Right ventricle myocardium superior (tissue), 1 donor: ENCODE data around the gene FOXO1. TPM values are rescaled to one million over a fixed set of nuclear protein-coding genes. Genes with fewer than 3 reads are reported as not detected.

Experiments used
- ATAC-seq: fragments of 200-7000 bp; cut with Tn5 transposase; one replicate; pipeline ENCODE4 v1.9.1; 2020; ENCODE audit warnings: mild to moderate bottlenecking; ENCODE audit not compliant: poor library complexity
- DNase-seq: peaks from one replicate; pipeline ENCODE4 v3.0.0-alpha.2; 2020
- intact Hi-C: fragments of 100-400 bp; cut with DNase I; formaldehyde crosslinking; loops from one replicate; pipeline ENCODE4 v1.11.2; 2022
- total RNA-seq: library from RNA; stranded (reverse); fragmentation: NEBNext Ultra II Directional; extraction: Animal tissue kit (Norgen Biotek cat#: 25700); gene quantifications from one replicate; pipeline ENCODE4 v1.2.1, GENCODE V29; 2021
- donor health status: DM: no; HTN: yes; CAD: no; lungs with severe emphysema.

Gene FOXO1
- total RNA-seq, 1 donor from 2014 or later, result 14.4 TPM

DNA sequence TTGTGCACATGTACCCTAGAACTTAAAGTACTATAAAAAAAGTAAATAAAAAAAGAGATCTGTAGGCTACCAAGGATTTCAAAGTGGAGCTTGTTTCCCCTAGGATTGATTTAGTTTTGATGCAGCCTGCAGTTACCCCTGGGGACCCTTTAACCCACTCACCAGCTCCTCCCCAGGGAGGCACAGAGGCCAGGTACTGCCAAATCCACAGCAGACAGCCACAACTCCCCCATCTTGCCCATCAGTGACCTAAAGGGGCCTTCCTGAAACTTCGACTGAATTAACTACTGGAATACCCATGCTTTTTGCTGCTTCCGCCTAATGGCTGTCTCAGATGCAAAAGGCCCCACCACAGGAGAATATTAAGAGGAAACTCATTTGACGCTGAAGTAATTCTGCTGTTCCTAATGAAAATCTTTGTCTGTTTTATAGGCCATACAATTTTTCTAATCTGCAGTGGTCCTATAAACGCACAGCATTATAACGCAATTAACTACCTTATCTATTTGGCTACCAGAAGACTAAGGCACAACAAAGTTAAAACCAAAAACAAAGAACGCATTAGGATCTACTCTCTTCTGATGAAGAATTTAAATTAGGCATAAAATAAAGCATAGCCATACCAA is 95.0 kb downstream of the FOXO1 start:
- ATAC-seq (no peak), DNase-seq (no peak)
- intact Hi-C loops, result no loop called here

DNA sequence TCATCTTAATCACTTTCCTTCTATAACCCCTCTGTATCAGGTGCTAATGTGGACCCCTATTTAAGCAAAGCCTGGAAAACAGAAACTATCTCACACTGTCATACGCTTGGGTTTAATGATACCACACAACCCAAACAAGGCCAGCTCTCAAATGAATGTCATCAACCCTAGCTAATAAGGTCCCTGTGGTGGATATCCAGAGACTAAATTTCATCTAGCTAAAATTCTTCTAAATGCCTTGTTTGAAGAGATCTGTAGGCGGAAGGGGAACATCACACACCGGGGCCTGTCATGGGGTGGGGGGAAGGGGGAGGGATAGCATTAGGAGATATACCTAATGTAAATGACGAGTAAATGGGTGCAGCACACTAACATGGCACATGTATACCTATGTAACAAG is 95.5 kb downstream of the FOXO1 start:
- intact Hi-C loops, result no loop called here
- DNase-seq (no peak), ATAC-seq (no peak)

GRCh38 chr13:40569024-40569350 is 97.5 kb downstream of the FOXO1 start:
- ATAC-seq (no peak), DNase-seq (no peak)
- intact Hi-C loops, result no loop called here

GRCh38 chr13:40568246-40569023 is 98.0 kb downstream of the FOXO1 start:
- no peak for ATAC-seq
- DNase-seq, result no peak
- intact Hi-C loops, result no loop called here

- intact Hi-C loops, result no loop called here
- ATAC-seq, result no peak
- no peak for DNase-seq
Observed at GRCh38 chr13:40566811-40567210, 99.6 kb downstream of the FOXO1 start.

- ATAC-seq, result no peak
- intact Hi-C loops, result no loop called here
- DNase-seq, result no peak
Observed at GRCh38 chr13:40565282-40566148, 100.9 kb downstream of the FOXO1 start.

DNA sequence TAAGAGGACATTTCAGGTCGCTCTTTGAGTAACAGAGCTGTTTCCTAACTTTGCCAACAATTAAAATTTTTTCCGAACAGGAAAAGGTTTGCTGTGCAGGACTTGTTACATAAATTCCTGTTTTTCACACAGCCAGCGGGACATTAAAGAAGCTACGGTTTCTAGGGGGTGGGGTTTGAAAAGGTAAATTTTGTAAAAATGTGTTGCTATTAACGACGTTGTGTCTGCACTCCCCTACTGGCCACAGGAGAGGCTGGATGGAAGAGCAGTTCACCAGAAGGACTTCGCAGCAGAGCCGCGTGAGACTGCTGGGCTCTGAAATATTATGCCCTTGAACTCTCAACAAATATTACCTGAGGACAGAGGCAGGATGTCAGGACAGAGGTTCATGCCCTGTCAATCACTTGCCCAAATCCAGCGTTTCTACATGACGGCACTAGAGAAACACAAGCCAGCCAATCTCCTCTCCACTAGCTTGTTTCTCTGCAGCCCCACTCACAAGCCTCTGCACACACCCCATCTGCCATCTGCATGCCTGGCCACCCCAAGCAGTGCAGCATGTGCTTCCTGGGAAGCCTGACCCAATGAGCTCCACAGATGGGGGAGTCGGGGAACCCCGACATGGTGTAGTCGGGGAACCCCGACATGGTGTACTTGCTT is 102.0 kb downstream of the FOXO1 start:
- intact Hi-C loops, result no loop called here
- no peak for DNase-seq
- peak; percentile 42 for ATAC-seq

DNA sequence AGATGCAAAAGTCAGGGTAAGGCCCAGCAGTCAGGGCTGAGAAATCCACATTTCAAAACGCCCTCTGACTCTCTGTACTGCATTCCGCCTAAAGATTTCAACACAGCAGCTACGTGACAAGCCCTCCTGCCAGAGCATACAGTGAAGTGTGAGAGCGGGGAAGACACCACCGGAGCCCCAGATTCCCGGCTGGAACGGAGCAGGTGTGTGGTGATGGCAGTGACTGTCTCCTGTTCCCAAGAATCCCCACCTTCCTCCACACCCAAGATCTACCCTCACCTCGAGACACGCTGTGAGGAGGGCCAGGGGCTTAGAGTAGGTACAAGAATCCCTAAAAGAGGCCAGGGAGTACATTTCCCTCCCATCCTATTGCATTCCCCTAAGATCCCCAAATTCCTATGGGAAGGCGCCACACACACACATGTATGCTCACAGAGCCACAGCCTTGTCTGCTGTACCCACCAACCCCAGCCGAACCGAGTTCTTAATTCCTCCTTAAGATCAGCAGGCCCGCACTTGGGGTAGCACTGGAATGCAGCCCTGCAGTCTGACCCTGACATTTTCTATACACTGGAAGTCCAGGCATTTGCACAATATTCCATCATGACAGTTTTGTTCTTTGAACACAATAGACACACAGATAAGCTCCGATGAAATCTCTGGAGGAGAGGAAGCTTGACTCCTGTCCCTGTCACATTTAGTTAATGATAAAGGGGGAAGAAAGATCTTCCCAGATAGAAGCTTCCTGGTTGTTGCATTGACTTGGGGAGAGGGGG is 102.9 kb downstream of the FOXO1 start:
- intact Hi-C loops, result no loop called here
- DNase-seq (no peak), ATAC-seq (peak; percentile 65)

- intact Hi-C loops, result no loop called here
- DNase-seq, result no peak
- peak; percentile 13 for ATAC-seq
Observed at GRCh38 chr13:40562975-40563349, 103.5 kb downstream of the FOXO1 start.

DNA sequence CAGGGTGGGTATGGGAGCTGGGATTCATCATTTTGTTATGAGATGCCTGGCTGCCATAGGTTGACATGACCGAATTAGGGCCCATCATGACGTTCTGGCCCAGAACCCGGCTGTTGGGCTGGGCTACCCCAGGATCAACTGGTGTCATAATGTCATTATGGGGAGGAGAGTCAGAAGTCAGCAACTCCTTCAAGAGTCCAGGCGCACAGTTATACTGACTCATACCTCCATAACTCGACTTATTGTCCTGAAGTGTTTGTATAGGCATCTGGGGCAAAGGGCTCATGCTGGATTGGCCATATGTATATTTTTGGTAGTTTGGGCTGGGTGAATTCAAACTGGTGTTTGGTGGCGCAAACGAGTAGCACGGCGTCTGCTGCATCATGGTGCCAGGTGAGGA is 106.5 kb downstream of the FOXO1 start:
- ATAC-seq (no peak), DNase-seq (no peak)
- intact Hi-C loops, result no loop called here

- no peak for DNase-seq
- no peak for ATAC-seq
- intact Hi-C loops, result no loop called here
Observed at GRCh38 chr13:40558656-40559055, 107.8 kb downstream of the FOXO1 start.

- DNase-seq (no peak), ATAC-seq (no peak)
- intact Hi-C loops, result no loop called here
Observed at GRCh38 chr13:40556453-40556852, 110.0 kb downstream of the FOXO1 start.

DNA sequence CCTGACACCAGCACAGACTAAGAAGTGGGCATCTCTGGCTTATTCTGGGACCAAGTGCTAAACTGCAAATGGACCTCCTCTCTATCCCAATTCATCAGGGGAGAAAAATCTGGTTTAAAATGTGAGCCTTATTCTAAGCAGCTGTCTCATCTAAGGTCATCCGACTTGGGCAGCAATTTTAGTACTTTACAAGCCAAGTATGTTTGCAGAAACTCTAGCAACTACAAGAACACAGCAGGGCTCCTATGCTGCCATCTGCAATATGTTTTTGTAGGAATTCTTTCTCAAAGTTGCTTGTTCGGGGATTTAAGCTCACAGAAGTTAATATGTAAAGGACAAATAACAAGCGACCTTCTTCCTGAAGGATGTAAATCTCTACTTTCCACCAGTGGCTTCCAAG is 113.1 kb downstream of the FOXO1 start:
- no peak for DNase-seq
- intact Hi-C loops, result no loop called here
- ATAC-seq, result no peak

- intact Hi-C loops, result no loop called here
- DNase-seq (no peak), ATAC-seq (no peak)
Observed at GRCh38 chr13:40552895-40553294, 113.5 kb downstream of the FOXO1 start.

DNA sequence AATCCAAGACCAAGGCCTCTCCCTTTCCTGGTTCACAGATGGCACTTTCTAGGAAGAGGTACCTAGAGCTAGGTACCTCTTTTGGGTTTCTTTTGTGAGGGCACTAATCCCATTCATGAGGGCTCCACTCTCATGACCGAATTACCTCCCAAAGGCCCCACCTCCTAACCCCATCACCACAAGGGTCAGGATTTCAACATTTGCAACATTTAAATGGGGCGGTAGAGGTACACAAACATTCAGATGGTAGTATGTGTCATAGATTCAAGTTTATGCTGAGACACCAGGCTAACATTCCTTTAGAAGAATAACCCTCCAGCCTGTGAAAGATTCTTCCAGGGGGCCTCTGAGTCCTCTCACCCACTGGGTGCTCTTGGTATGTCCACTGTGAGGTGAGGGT is 116.3 kb downstream of the FOXO1 start:
- ATAC-seq (no peak), DNase-seq (no peak)
- intact Hi-C loops, result no loop called here

GRCh38 chr13:40549500-40550094 is 116.8 kb downstream of the FOXO1 start:
- ATAC-seq, result no peak
- no peak for DNase-seq
- intact Hi-C loops, result no loop called here

DNA sequence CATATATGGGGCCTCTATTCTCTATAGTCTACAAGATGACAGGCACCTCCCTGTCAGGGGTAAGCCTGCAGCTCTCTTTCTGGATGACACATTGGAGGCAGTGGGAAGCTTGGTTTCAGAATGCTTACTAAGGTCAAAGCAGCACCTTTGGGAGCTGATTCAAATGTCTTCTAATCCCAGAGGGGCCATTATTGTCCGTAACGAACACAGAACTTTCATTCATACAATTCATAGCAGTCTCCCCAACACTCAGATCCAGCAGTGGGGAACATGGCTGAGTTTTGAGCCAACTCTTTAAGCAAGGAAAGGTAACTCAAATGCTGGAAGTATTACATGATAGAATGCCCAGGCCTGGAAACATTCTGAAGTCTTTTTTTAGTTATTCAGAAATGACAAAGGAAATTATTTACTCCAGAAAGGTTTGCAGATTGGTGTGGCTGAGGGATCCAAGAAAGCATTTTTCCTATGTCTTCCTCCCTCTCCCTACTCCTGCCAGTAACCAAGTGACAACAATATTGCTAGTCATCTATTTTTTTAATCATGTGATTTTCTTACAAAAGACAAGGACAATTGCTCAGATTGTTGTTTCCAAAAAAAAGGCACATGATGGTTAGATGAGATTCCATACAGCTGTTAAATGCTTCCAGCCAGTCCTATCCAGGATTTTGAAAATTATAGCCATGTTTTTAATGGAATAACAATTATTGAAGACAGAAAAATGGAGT is 118.7 kb downstream of the FOXO1 start:
- ATAC-seq (no peak), DNase-seq (no peak)
- intact Hi-C loops, result no loop called here

DNA sequence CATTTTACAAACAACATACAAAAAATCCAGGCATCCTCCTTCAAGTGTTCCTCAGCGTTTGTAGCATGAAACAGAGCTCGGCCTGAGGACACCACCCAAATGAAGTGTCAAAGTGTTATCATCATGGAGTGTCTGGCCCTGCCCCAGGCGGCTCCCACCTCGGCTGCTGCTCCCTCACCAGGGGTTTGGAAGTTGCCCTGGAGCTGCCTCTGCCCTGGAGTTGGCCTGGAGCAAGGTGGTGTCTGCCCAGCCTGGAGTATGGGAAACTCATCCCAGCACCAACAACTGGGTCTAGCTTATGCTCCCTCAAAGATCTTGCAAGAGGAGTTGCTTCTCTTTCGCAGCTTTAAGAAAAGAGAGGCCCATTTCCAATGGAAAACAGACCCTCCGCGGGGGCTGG is 120.4 kb downstream of the FOXO1 start:
- no peak for ATAC-seq
- no peak for DNase-seq

More for the DNA sequence above, 120.4 kb downstream of the FOXO1 start:
- intact Hi-C loops, result no loop called here
